ENCODE measurements around the gene COL7A1. TPM values are rescaled to one million over a fixed set of nuclear protein-coding genes. Genes with fewer than 3 reads are reported as not detected.

COL7A1 gene
- total and polyA plus RNA-seq, 2 experiments from 2014 or later = 4.0 to 7.9 TPM

DNA sequence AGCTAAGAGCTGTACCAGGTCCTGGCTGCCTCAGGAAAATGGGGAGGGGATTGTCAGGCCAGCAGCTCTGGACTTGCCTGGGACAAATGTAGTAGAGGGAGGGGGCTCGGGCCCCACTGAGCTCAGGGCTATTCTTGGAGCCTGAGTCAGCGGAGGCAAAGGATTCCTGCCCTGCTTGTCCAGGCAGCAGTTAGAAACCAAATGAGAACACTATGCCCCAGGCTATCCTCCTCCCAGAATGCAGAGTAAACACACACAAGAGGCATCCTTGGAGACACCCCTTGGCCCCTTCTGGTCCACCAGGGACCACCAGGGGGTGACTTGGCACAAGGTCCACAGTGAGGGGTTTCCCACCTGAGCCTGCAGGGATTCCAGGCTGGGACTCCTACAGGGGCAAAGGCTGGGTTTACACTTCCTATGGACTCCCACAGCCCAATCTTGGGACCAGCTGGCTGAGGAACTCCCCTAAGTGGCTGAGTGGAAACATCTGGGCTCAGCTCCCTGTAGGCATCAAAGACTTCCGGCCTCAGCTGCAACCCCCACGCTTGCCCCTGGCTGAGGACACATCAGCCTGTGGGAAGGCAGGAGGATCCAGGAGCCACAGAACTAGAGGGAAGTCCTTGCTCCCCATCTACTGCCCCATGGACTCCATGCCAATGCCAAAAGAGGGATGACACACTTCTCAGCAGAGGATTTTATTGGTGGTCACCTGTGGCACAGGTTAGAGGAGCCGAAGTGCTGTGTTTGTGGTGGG, 3.4 kb upstream of the COL7A1 start:
- no peak overlapping the region for H2AFZ ChIP-seq

More for the DNA sequence above, 3.4 kb upstream of the COL7A1 start:
- Mint-ChIP-seq H3K9me3 (no peaks in the 10 kb centered on the region), H3K4me1 (peaks cover 12% of the 10 kb centered on the region), H3K27me3 (ENCODE audit: insufficient read depth, low read depth, poor library complexity) (peaks cover 26% of the 10 kb centered on the region), H3K4me3 (no peak overlapping the region), H3K27ac (no peak overlapping the region), H3K36me3 (ENCODE audit: low read depth) (peaks cover 56% of the 10 kb centered on the region)
- no peak for DNase-seq (ENCODE audit: low spot score)
- Histone ChIP-seq H3K36me3 (ENCODE audit: insufficient read depth) (peaks cover 10% of the 10 kb centered on the region), H3F3A (replicated peaks; ENCODE audit: low read depth) (0 out of 2 replicates have a peak, but pooled peaks cover 7% of the 10 kb centered on the region), H3K27ac (ENCODE audit: low read depth) (no peak overlapping the region), H3K4me3 (no peak overlapping the region), H3K4me1 (ENCODE audit: insufficient read depth) (peaks cover 17% of the 10 kb centered on the region; the same call in 1 of the 2 replicates), H3K79me2 (replicated peaks; ENCODE audit: insufficient read depth) (no peaks in the 10 kb centered on the region), H3K9me2 (ENCODE audit: insufficient read depth) (no peaks in the 10 kb centered on the region), H3K27me3 (ENCODE audit: insufficient read depth) (peaks cover 11% of the 10 kb centered on the region; the same call in 1 of the 2 replicates), H3K4me2 (no peak overlapping the region), H4K20me1 (replicated peaks; ENCODE audit: insufficient read depth) (peaks cover 7% of the 10 kb centered on the region)
- TF ChIP-seq EZH2phosphoT487 (IDR thresholded peaks at IDR 0.05; ENCODE audit: unreplicated experiment) = no peak
- TF ChIP-seq, protein P1, sequence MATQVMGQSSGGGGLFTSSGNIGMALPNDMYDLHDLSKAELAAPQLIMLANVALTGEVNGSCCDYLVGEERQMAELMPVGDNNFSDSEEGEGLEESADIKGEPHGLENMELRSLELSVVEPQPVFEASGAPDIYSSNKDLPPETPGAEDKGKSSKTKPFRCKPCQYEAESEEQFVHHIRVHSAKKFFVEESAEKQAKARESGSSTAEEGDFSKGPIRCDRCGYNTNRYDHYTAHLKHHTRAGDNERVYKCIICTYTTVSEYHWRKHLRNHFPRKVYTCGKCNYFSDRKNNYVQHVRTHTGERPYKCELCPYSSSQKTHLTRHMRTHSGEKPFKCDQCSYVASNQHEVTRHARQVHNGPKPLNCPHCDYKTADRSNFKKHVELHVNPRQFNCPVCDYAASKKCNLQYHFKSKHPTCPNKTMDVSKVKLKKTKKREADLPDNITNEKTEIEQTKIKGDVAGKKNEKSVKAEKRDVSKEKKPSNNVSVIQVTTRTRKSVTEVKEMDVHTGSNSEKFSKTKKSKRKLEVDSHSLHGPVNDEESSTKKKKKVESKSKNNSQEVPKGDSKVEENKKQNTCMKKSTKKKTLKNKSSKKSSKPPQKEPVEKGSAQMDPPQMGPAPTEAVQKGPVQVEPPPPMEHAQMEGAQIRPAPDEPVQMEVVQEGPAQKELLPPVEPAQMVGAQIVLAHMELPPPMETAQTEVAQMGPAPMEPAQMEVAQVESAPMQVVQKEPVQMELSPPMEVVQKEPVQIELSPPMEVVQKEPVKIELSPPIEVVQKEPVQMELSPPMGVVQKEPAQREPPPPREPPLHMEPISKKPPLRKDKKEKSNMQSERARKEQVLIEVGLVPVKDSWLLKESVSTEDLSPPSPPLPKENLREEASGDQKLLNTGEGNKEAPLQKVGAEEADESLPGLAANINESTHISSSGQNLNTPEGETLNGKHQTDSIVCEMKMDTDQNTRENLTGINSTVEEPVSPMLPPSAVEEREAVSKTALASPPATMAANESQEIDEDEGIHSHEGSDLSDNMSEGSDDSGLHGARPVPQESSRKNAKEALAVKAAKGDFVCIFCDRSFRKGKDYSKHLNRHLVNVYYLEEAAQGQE (IDR thresholded peaks at IDR 0.05; ENCODE audit: unreplicated experiment) = no peak
- TF ChIP-seq ZNF331 (CRISPR knock-in tag; IDR thresholded peaks at IDR 0.05; ENCODE audit: low read depth) = no peak
- TF ChIP-seq, protein P2, sequence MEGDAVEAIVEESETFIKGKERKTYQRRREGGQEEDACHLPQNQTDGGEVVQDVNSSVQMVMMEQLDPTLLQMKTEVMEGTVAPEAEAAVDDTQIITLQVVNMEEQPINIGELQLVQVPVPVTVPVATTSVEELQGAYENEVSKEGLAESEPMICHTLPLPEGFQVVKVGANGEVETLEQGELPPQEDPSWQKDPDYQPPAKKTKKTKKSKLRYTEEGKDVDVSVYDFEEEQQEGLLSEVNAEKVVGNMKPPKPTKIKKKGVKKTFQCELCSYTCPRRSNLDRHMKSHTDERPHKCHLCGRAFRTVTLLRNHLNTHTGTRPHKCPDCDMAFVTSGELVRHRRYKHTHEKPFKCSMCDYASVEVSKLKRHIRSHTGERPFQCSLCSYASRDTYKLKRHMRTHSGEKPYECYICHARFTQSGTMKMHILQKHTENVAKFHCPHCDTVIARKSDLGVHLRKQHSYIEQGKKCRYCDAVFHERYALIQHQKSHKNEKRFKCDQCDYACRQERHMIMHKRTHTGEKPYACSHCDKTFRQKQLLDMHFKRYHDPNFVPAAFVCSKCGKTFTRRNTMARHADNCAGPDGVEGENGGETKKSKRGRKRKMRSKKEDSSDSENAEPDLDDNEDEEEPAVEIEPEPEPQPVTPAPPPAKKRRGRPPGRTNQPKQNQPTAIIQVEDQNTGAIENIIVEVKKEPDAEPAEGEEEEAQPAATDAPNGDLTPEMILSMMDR (conservative IDR thresholded peaks at IDR 0.05; ENCODE audit: low read depth in 2 of 2) = no peak
- no peak for TF ChIP-seq JUNB (IDR thresholded peaks at IDR 0.05; ENCODE audit: unreplicated experiment)
- TF ChIP-seq, protein P3, sequence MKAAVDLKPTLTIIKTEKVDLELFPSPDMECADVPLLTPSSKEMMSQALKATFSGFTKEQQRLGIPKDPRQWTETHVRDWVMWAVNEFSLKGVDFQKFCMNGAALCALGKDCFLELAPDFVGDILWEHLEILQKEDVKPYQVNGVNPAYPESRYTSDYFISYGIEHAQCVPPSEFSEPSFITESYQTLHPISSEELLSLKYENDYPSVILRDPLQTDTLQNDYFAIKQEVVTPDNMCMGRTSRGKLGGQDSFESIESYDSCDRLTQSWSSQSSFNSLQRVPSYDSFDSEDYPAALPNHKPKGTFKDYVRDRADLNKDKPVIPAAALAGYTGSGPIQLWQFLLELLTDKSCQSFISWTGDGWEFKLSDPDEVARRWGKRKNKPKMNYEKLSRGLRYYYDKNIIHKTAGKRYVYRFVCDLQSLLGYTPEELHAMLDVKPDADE (IDR thresholded peaks at IDR 0.05) = no peak
- TF ChIP-seq NANOG (IDR thresholded peaks at IDR 0.05; ENCODE audit: borderline replicate concordance) = no peak
- no peak for TF ChIP-seq CREB1 (CRISPR knock-in tag; IDR thresholded peaks at IDR 0.05; ENCODE audit: low read depth)
- ATAC-seq = no peak
